ENCODE results near the gene CDYL2. TPM values are rescaled to one million over a fixed set of nuclear protein-coding genes. Genes with fewer than 3 reads are reported as not detected.

CDYL2 gene
- total and polyA plus RNA-seq, 7 donors, result 0.23 to 2.2 (median 1.0) TPM

DNA sequence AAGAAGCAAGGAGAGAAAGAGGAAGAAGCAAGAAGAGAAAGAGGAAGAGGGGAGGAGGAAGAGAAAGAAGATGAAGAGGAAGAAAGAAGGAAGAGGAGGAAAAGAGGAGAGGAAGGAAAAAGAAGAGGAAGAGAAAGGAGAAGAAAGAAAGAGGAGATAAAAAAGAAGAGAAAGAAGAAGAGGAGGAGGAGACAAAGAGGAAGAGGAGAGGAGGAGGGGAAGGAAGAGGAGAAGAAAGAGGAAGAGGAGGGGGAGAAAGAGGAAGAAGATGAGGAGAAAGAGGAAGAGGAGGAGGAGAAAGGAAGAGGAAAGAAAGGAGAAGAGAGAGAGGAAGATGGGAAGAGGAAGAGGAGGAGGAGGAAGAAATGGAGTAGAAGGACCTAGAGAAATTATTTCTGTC lies 80.4 kb downstream of the CDYL2 start:
- Histone ChIP-seq H3K27me3 (ENCODE audit: insufficient read depth in 3 of 3, low read length in 2 of 3) (no peaks in the 10 kb centered on the region), H3K4me1 (no peaks in the 10 kb centered on the region), H3K27ac (no peak overlapping the region), H3K9me3 (no peaks in the 10 kb centered on the region), H3K4me3 (no peak overlapping the region), H3K36me3 (ENCODE audit: insufficient read depth in 1 of 2, low read depth in 1 of 2) (no peaks in the 10 kb centered on the region)
- intact Hi-C loops (cut with DNase I), result no loop called here
- DNase-seq, result no peak
- no peak for ATAC-seq
- no peak for TF ChIP-seq CTCF (IDR thresholded peaks at IDR 0.05)

DNA sequence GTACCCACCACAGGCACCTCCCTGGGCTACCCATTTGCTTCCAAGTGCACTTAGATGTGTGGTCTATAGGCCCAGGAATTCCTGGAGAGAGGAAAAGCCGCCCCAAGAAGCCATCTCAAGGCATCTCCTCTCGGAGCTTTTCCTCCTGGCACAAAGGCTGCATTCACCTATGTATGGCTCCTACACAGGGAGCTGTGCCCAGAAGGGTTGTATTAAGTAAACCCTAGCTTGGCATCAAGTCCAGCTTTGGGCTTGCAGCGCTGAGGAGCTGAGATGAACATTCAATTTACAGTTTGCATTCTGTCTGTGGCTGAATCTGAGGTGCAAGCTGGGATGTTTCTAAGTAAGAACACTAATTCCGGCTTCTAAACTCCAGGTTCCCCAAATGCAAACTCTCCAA lies 81.3 kb downstream of the CDYL2 start:
- 83 to 88% (median 83%) methylated on average over 4 of the region's 4 CpGs for WGBS, 3 donors
- no peaks in the 10 kb centered on the region for H3K4me1 ChIP-seq
- H3K4me3 ChIP-seq, result no peak overlapping the region
- TF ChIP-seq CTCF (IDR thresholded peaks at IDR 0.05), result no peak
- H3K27ac ChIP-seq, result no peak overlapping the region
- no peaks in the 10 kb centered on the region for H3K9me3 ChIP-seq
- no peaks in the 10 kb centered on the region for H3K27me3 ChIP-seq (ENCODE audit: insufficient read depth in 3 of 3, low read length in 2 of 3)
- intact Hi-C loops (cut with DNase I), result no loop called here
- no peak for ATAC-seq
- H3K36me3 ChIP-seq (ENCODE audit: insufficient read depth in 1 of 2, low read depth in 1 of 2), result no peaks in the 10 kb centered on the region
- DNase-seq, result no peak

DNA sequence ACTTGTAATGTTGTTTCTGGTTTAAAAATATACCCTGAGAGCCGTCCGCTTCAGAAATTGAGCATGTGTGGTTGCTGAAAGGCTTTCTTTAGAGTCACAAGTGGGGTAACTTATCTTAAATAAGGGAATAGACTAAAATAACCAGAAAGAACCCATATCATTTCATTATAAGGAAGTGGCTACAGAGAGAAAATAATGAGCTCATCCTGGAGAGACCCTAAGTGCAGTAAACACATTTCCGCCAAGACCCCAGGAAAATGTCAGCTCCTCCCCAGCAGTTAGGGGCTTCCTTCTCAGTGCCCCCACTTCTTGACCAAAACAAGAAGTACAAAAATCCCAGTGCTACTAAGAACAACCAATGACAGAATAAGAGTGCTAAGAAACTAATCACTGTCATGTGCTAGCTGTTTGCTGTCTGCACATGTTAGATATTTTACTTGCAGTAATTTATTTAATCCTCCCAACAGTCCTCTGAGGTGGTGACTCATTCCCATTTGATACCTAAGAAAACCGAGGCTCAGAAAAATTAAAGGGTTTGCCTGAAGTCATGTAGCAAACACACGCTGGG lies 83.5 kb downstream of the CDYL2 start:
- no peak for TF ChIP-seq CTCF (IDR thresholded peaks at IDR 0.05)
- DNase-seq (no peak), ATAC-seq (no peak)
- Histone ChIP-seq H3K36me3 (ENCODE audit: insufficient read depth in 1 of 2, low read depth in 1 of 2) (no peaks in the 10 kb centered on the region), H3K9me3 (no peaks in the 10 kb centered on the region), H3K4me1 (no peaks in the 10 kb centered on the region), H3K27me3 (ENCODE audit: insufficient read depth in 3 of 3, low read length in 2 of 3) (no peaks in the 10 kb centered on the region), H3K4me3 (no peak overlapping the region), H3K27ac (no peak overlapping the region)
- 76 to 87% (median 79%) methylated on average over 5 of the region's 5 CpGs for WGBS, 3 donors
- intact Hi-C loops (cut with DNase I), result no loop called here

GRCh38 chr16:80719573-80719972 lies 84.8 kb downstream of the CDYL2 start:
- H3K36me3 ChIP-seq (ENCODE audit: insufficient read depth in 1 of 2, low read depth in 1 of 2), result no peaks in the 10 kb centered on the region

More at GRCh38 chr16:80719573-80719972, 84.8 kb downstream of the CDYL2 start:
- Histone ChIP-seq H3K9me3 (no peaks in the 10 kb centered on the region), H3K4me1 (no peaks in the 10 kb centered on the region), H3K4me3 (no peak overlapping the region), H3K27me3 (ENCODE audit: insufficient read depth in 3 of 3, low read length in 2 of 3) (no peaks in the 10 kb centered on the region), H3K27ac (no peak overlapping the region)
- DNase-seq (no peak), ATAC-seq (no peak)
- intact Hi-C loops (cut with DNase I), result no loop called here
- WGBS, 3 donors, result 68 to 76% (median 75%) methylated on average over 2 of the region's 2 CpGs
- no peak for TF ChIP-seq CTCF (IDR thresholded peaks at IDR 0.05)
